KMS-11 (cell line): ENCODE measurements around the gene C14orf93.

Source experiments
- H2AFZ ChIP-seq: fragments of 200-600 bp; sonication (generic); 2 replicates; pipeline ENCODE4 v1.6.1; 2016; ENCODE audit warnings: antibody characterized with exemption, mixed run types, low read depth
- H3K27ac ChIP-seq: fragments of 200-600 bp; sonication (generic); 2 replicates; pipeline ENCODE4 v1.6.1; 2016; ENCODE audit warnings: mild to moderate bottlenecking, mixed run types
- H3K27me3 ChIP-seq: fragments of 200-600 bp; sonication (generic); 2 replicates; pipeline ENCODE4 v1.6.1; 2017; ENCODE audit warnings: mild to moderate bottlenecking, low read depth, mixed run types, moderate library complexity; ENCODE audit not compliant: insufficient read depth
- H3K36me3 ChIP-seq: fragments of 200-600 bp; sonication (generic); 2 replicates; pipeline ENCODE4 v1.6.1; 2017; ENCODE audit warnings: mild to moderate bottlenecking, mixed run types; ENCODE audit not compliant: insufficient read depth
- H3K4me1 ChIP-seq: fragments of 200-600 bp; sonication (generic); 2 replicates; pipeline ENCODE4 v1.6.1; 2016; ENCODE audit warnings: mild to moderate bottlenecking, low read depth, mixed run types; ENCODE audit not compliant: poor library complexity, severe bottlenecking
- H3K4me2 ChIP-seq: fragments of 200-600 bp; sonication (generic); 2 replicates; pipeline ENCODE4 v1.7.0; 2016; ENCODE audit warnings: mild to moderate bottlenecking, mixed run types
- H3K4me3 ChIP-seq: fragments of 200-600 bp; sonication (generic); IDR thresholded peaks from 2 replicates; pipeline ENCODE4 v1.6.1; 2017; ENCODE audit warnings: low read depth, low read length, mixed read lengths; ENCODE audit not compliant: insufficient read depth
- H3K79me2 ChIP-seq: fragments of 200-600 bp; sonication (generic); 2 replicates; pipeline ENCODE4 v1.6.1; 2016; ENCODE audit warnings: low read depth, mixed run types; ENCODE audit not compliant: insufficient read depth
- H3K9ac ChIP-seq: fragments of 200-600 bp; sonication (generic); 2 replicates; pipeline ENCODE4 v1.6.1; 2016; ENCODE audit warnings: mild to moderate bottlenecking, mixed run types
- H4K20me1 ChIP-seq: fragments of 200-600 bp; sonication (generic); 2 replicates; pipeline ENCODE4 v1.6.1; 2016; ENCODE audit warnings: mild to moderate bottlenecking, mixed run types; ENCODE audit not compliant: insufficient read depth
- CTCF ChIP-seq: fragments of 200-600 bp; sonication (generic); conservative IDR thresholded peaks from 2 replicates; pipeline ENCODE4 v1.6.1; 2017; ENCODE audit warnings: low read depth, mild to moderate bottlenecking, antibody characterized with exemption, low read length, moderate library complexity, mixed read lengths

The C14orf93 gene

GRCh38 chr14:22974530-22975313, 35.2 kb downstream of the C14orf93 start:
- Histone ChIP-seq H3K79me2 (no peaks in the 10 kb centered on the region), H3K36me3 (no peaks in the 10 kb centered on the region), H3K4me2 (no peak overlapping the region), H3K27me3 (no peaks in the 10 kb centered on the region), H3K27ac (no peak overlapping the region), H2AFZ (no peak overlapping the region), H3K4me1 (no peaks in the 10 kb centered on the region), H4K20me1 (no peaks in the 10 kb centered on the region), H3K4me3 (no peak overlapping the region), H3K9ac (no peak overlapping the region)
- no peak for TF ChIP-seq CTCF

- H3K4me3 ChIP-seq, result no peak overlapping the region
Observed at GRCh38 chr14:22973217-22974032, 36.5 kb downstream of the C14orf93 start.

GRCh38 chr14:22972313-22972930, 37.5 kb downstream of the C14orf93 start:
- H3K4me1 ChIP-seq, result no peaks in the 10 kb centered on the region
- H3K4me3 ChIP-seq, result no peak overlapping the region
- H4K20me1 ChIP-seq, result no peaks in the 10 kb centered on the region
- no peaks in the 10 kb centered on the region for H3K36me3 ChIP-seq
- H3K4me2 ChIP-seq, result no peak overlapping the region
- H2AFZ ChIP-seq, result no peak overlapping the region
- H3K79me2 ChIP-seq, result no peaks in the 10 kb centered on the region
- H3K27ac ChIP-seq, result no peak overlapping the region
- H3K9ac ChIP-seq, result no peak overlapping the region
- no peaks in the 10 kb centered on the region for H3K27me3 ChIP-seq
- no peak for TF ChIP-seq CTCF

More at GRCh38 chr14:22973217-22974032, 36.5 kb downstream of the C14orf93 start:
- no peaks in the 10 kb centered on the region for H3K4me1 ChIP-seq
- no peaks in the 10 kb centered on the region for H3K79me2 ChIP-seq
- no peak overlapping the region for H3K9ac ChIP-seq
- peak; percentile 66 for TF ChIP-seq CTCF
- H3K4me2 ChIP-seq, result no peak overlapping the region
- no peaks in the 10 kb centered on the region for H3K36me3 ChIP-seq
- no peaks in the 10 kb centered on the region for H3K27me3 ChIP-seq
- no peak overlapping the region for H2AFZ ChIP-seq
- no peak overlapping the region for H3K27ac ChIP-seq
- H4K20me1 ChIP-seq, result no peaks in the 10 kb centered on the region

GRCh38 chr14:22971152-22971551, 38.8 kb downstream of the C14orf93 start:
- H3K4me2 ChIP-seq, result no peak overlapping the region
- no peaks in the 10 kb centered on the region for H3K27me3 ChIP-seq
- H3K4me3 ChIP-seq, result no peak overlapping the region
- H3K27ac ChIP-seq, result no peak overlapping the region
- H4K20me1 ChIP-seq, result no peaks in the 10 kb centered on the region
- no peak for TF ChIP-seq CTCF
- H3K79me2 ChIP-seq, result no peaks in the 10 kb centered on the region
- no peaks in the 10 kb centered on the region for H3K4me1 ChIP-seq
- H3K36me3 ChIP-seq, result no peaks in the 10 kb centered on the region
- H2AFZ ChIP-seq, result no peak overlapping the region
- no peak overlapping the region for H3K9ac ChIP-seq
